A549 (cell line): ENCODE measurements around the gene MCU.

Experiments
- BHLHE40 ChIP-seq: IDR thresholded peaks from 2 replicates; pipeline ENCODE4 v1.6.1; 2012; ENCODE audit warnings: low read depth, low read length, inconsistent platforms
- CTCF ChIP-seq: fragments of >200 bp; sonication (Bioruptor Twin); formaldehyde crosslinking; IDR thresholded peaks from 3 replicates; pipeline ENCODE4 v1.5.1; 2016
- EP300 ChIP-seq, 2 experiments: fragments of >200 bp; sonication (Bioruptor Twin); formaldehyde crosslinking; IDR thresholded peaks; 2 replicates in 1 of 2; 3 replicates in 1 of 2; pipeline ENCODE4 v1.6.1; 2016 to 2017
- GATA3 ChIP-seq: IDR thresholded peaks from 2 replicates; pipeline ENCODE4 v1.6.1; 2012; ENCODE audit warnings: borderline replicate concordance
- JUNB ChIP-seq: fragments of >200 bp; sonication (Bioruptor Twin); formaldehyde crosslinking; IDR thresholded peaks from 2 replicates; pipeline ENCODE4 v1.6.1; 2016
- KDM1A ChIP-seq: fragments of 200-600 bp; sonication (generic); IDR thresholded peaks from 2 replicates; pipeline ENCODE4 v1.6.1; 2016; ENCODE audit warnings: low read depth, mild to moderate bottlenecking
- MYC ChIP-seq: IDR thresholded peaks from 2 replicates; pipeline ENCODE4 v1.6.1; 2012; ENCODE audit warnings: mild to moderate bottlenecking, inconsistent platforms, low read length, improper control_type of control experiment, borderline replicate concordance
- NR3C1 ChIP-seq: fragments of >200 bp; sonication (Bioruptor Twin); formaldehyde crosslinking; IDR thresholded peaks from 3 replicates; pipeline ENCODE4 v1.6.1; 2017
- PBX3 ChIP-seq: IDR thresholded peaks from 2 replicates; pipeline ENCODE4 v1.6.1; 2012
- POLR2A ChIP-seq: IDR thresholded peaks from 2 replicates; pipeline ENCODE4 v1.6.1; 2012; ENCODE audit warnings: mild to moderate bottlenecking, low read length
- POLR2AphosphoS2 ChIP-seq: conservative IDR thresholded peaks from 2 replicates; pipeline ENCODE4 v1.6.1; 2012; ENCODE audit warnings: low read length, improper control_type of control experiment, inconsistent platforms
- REST ChIP-seq: fragments of 200-600 bp; sonication (generic); IDR thresholded peaks from 2 replicates; pipeline ENCODE4 v1.6.1; 2016; ENCODE audit warnings: antibody characterized with exemption, mild to moderate bottlenecking, moderate library complexity
- RFX5 ChIP-seq: fragments of 450-650 bp; IDR thresholded peaks from 2 replicates; pipeline ENCODE4 v1.7.1; 2014; ENCODE audit warnings: antibody characterized with exemption, mild to moderate bottlenecking, moderate library complexity
- SMC3 ChIP-seq: fragments of >200 bp; sonication (Bioruptor Twin); formaldehyde crosslinking; IDR thresholded peaks from 3 replicates; pipeline ENCODE4 v1.6.1; 2018; ENCODE audit warnings: inconsistent platforms

DNA sequence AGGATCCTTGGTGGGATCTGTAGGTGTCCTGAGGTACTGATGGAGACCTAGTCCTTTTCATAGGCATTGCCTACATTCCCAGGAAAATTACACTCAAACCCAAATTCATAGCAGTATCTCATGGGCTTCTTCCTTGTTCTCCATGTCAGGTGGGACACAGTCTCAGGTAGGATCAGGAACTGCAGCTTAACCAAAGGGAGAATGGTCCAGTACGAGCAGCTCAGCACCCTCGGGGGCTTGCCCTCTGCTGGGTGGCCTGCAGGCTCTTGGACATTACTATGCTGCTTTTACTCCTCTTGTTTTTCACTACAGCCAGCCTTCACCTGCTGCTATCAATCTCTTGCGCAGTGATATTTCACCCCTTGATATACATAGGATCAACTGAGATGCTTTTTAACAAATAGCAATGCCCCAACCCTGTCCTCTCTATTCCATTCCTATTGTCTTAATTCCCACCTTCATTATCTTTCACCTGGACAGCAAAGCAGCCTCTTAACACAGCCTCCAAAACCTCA lies 234.1 kb downstream of the MCU start:
- TF ChIP-seq EP300 (IDR thresholded peaks at IDR 0.05): no peak
- no peak for TF ChIP-seq CTCF
- TF ChIP-seq SMC3: no peak
- TF ChIP-seq JUNB: no peak
- TF ChIP-seq GATA3: no peak
- TF ChIP-seq POLR2A: no peak
- no peak for TF ChIP-seq REST
- TF ChIP-seq POLR2AphosphoS2: no peak
- TF ChIP-seq KDM1A: no peak
- no peak for TF ChIP-seq MYC
- TF ChIP-seq NR3C1: no peak
- no peak for TF ChIP-seq PBX3
- no peak for TF ChIP-seq BHLHE40
- TF ChIP-seq RFX5: no peak
